HepG2 (cell line): ENCODE data around the gene ANKRD40. TPM values are rescaled to one million over a fixed set of nuclear protein-coding genes. Genes with fewer than 3 reads are reported as not detected.

ENCODE experiments used
- AFF4 ChIP-seq: sonication (generic); formaldehyde crosslinking; IDR thresholded peaks from 2 replicates; pipeline ENCODE4 v1.4.0; 2020; ENCODE audit warnings: missing genetic modification reagents
- AHDC1 ChIP-seq: sonication (generic); formaldehyde crosslinking; IDR thresholded peaks from 2 replicates; pipeline ENCODE4 v1.5.1; 2020; ENCODE audit warnings: mild to moderate bottlenecking, missing genetic modification reagents, borderline replicate concordance
- DMTF1 ChIP-seq: sonication (generic); formaldehyde crosslinking; IDR thresholded peaks from 2 replicates; pipeline ENCODE4 v1.4.0; 2020; ENCODE audit warnings: mild to moderate bottlenecking, missing genetic modification reagents
- HNF1B ChIP-seq: sonication (generic); formaldehyde crosslinking; IDR thresholded peaks from 2 replicates; pipeline ENCODE4 v1.5.1; 2020; ENCODE audit warnings: mild to moderate bottlenecking, moderate library complexity, missing genetic modification reagents
- HOMEZ ChIP-seq: IDR thresholded peaks from 2 replicates; pipeline ENCODE4 v1.6.1; 2016; ENCODE audit warnings: low read depth
- IKZF4 ChIP-seq: sonication (generic); formaldehyde crosslinking; IDR thresholded peaks from 2 replicates; pipeline ENCODE4 v1.5.1; 2020; ENCODE audit warnings: borderline replicate concordance, mild to moderate bottlenecking, low read depth, missing genetic modification reagents; ENCODE audit errors: not compliant biosample characterization
- RORA ChIP-seq: sonication (generic); formaldehyde crosslinking; IDR thresholded peaks from 2 replicates; pipeline ENCODE4 v1.5.0; 2020; ENCODE audit warnings: mild to moderate bottlenecking, missing genetic modification reagents, moderate library complexity
- TAF1 ChIP-seq: sonication (generic); formaldehyde crosslinking; IDR thresholded peaks from 2 replicates; pipeline ENCODE4 v1.4.0; 2020; ENCODE audit warnings: missing genetic modification reagents
- TBP ChIP-seq: sonication (generic); formaldehyde crosslinking; IDR thresholded peaks from 2 replicates; pipeline ENCODE4 v1.5.0; 2020; ENCODE audit warnings: missing genetic modification reagents
- ZKSCAN5 ChIP-seq: sonication (generic); formaldehyde crosslinking; IDR thresholded peaks from 2 replicates; pipeline ENCODE4 v1.5.1; 2020; ENCODE audit warnings: mild to moderate bottlenecking, missing genetic modification reagents
- ZNF709 ChIP-seq: sonication (generic); formaldehyde crosslinking; IDR thresholded peaks from 2 replicates; pipeline ENCODE4 v1.5.0; 2020; ENCODE audit warnings: mild to moderate bottlenecking, missing genetic modification reagents
- polyA plus RNA-seq, 8 experiments: library from polyadenylated mRNA; depleted of rRNA in 3 of 8; stranded (reverse) in 7 of 8; unstranded in 1 of 8; fragments of >200 nt; fragmentation: Illumina TruSeq in 4 of 8; extraction: Trizol in 4 of 8; gene quantifications; 2 replicates each; pipeline versions ENCODE4 v1.2.1 to v1.2.3, GENCODE V29; 2011 to 2016; ENCODE audit warnings: low read depth in 4 of 8, missing spikeins in 1 of 8, mixed read lengths in 1 of 8; ENCODE audit not compliant: insufficient read depth in 1 of 8
- total RNA-seq, 5 experiments: library from RNA; depleted of rRNA; stranded (reverse); fragments of >200 nt; fragmentation: Illumina TruSeq; extraction: Trizol; gene quantifications; 2 replicates each; pipeline ENCODE4 v1.2.3, GENCODE V29; 2016; ENCODE audit warnings: low read depth in 1 of 5

Gene ANKRD40
- total and polyA plus RNA-seq, 2 of the 13 experiments (the other 11 are each of a cell fraction or from before 2014, with no cell fraction given): 35.0 to 46.4 TPM

GRCh38 chr17:50684612-50685333 is 22.9 kb downstream of the ANKRD40 start (continued):
- TF ChIP-seq ZKSCAN5 (CRISPR knock-in tag) (no peak), RORA (CRISPR knock-in tag) (no peak), HNF1B (CRISPR knock-in tag) (peak; percentile 99), TAF1 (CRISPR knock-in tag) (peak; percentile 96), AFF4 (CRISPR knock-in tag) (peak; percentile 74), HOMEZ (CRISPR knock-in tag) (peak; percentile 38; the same call in 1 of the 2 replicates), TBP (CRISPR knock-in tag) (no peak), DMTF1 (CRISPR knock-in tag) (no peak), AHDC1 (CRISPR knock-in tag) (peak; percentile 97), ZNF709 (CRISPR knock-in tag) (peak; percentile 92), IKZF4 (CRISPR knock-in tag) (no peak)
